ENCODE measurements around the gene PEX13.
"Not testable (repeated sequence)": the region's sequence is repeated elsewhere in the genome, so short reads cannot be mapped to it uniquely, and the experiment has no call there.

- not testable (repeated sequence) for TF ChIP-seq POLR2AphosphoS5, CTCF, EP300 (IDR thresholded peaks at IDR 0.05)
Measured at GRCh38 chr2:61012303-61012702, 5.2 kb upstream of the PEX13 start.

Data from gastroesophageal sphincter (tissue), 3 donors.